ENCODE data around the gene BCAR3. TPM values are rescaled to one million over a fixed set of nuclear protein-coding genes. Genes with fewer than 3 reads are reported as not detected.

BCAR3 gene
- total and polyA plus RNA-seq, 4 donors: 12.2 to 33.3 (median 18.2) TPM

GRCh38 chr1:93625582-93626327, 55.9 kb downstream of the BCAR3 start:
- peak overlapping the region in 1 of 2 donors; percentile 56 for H3K27ac ChIP-seq (ENCODE audit: low read depth in 1 of 2, low read length in 1 of 2)

DNA sequence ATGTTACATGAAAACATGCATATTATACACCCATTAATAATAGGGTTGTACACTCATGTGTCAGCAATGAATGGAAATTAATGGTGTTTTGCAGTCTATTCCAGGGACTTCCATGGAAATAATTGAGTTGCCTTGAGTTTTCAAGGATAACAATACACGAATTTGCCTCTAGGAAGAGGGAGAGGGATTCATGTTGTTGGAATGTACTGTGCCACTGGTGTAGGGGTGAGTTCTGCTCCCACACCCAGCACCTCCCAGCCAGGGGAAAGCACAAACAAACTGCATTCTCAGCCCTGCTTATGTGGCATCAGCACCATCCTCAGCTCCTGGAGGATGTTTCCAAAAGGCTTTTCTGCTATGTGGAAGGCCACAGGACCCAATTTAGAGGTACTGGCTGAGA, 57.8 kb downstream of the BCAR3 start:
- H3K9ac ChIP-seq (ENCODE audit: insufficient read depth in 1 of 2, low read length in 2 of 2): no peak overlapping the region
- H3K27ac ChIP-seq (ENCODE audit: low read depth in 1 of 2, low read length in 1 of 2): no peak overlapping the region
- ATAC-seq (ENCODE audit: insufficient read depth, low FRiP score) (no peak), DNase-seq (no peak)
- H3K27me3 ChIP-seq (ENCODE audit: control insufficient read depth in 3 of 3, insufficient read depth in 3 of 3, low read length in 2 of 3): no peaks in the 10 kb centered on the region
- WGBS, 2 donors: 57 to 67% methylated on average over 1 of the region's 1 CpG
- TF ChIP-seq, protein P1, sequence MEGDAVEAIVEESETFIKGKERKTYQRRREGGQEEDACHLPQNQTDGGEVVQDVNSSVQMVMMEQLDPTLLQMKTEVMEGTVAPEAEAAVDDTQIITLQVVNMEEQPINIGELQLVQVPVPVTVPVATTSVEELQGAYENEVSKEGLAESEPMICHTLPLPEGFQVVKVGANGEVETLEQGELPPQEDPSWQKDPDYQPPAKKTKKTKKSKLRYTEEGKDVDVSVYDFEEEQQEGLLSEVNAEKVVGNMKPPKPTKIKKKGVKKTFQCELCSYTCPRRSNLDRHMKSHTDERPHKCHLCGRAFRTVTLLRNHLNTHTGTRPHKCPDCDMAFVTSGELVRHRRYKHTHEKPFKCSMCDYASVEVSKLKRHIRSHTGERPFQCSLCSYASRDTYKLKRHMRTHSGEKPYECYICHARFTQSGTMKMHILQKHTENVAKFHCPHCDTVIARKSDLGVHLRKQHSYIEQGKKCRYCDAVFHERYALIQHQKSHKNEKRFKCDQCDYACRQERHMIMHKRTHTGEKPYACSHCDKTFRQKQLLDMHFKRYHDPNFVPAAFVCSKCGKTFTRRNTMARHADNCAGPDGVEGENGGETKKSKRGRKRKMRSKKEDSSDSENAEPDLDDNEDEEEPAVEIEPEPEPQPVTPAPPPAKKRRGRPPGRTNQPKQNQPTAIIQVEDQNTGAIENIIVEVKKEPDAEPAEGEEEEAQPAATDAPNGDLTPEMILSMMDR (IDR thresholded peaks at IDR 0.05; ENCODE audit: control extremely low read depth, extremely low read depth): no peak
- H3K36me3 ChIP-seq (ENCODE audit: control insufficient read depth in 4 of 4, insufficient read depth in 4 of 4, low read length in 4 of 4): no peaks in the 10 kb centered on the region
- no peaks in the 10 kb centered on the region for H3K9me3 ChIP-seq (ENCODE audit: control insufficient read depth in 4 of 4, insufficient read depth in 3 of 4, low read length in 3 of 4)
- peaks cover 0 to 17% (median 8%) of the 10 kb centered on the region in 5 donors for H3K4me1 ChIP-seq (ENCODE audit: control insufficient read depth in 5 of 5, insufficient read depth in 5 of 5, low read length in 5 of 5)
- no peak overlapping the region for H3K4me3 ChIP-seq

More at GRCh38 chr1:93625582-93626327, 55.9 kb downstream of the BCAR3 start:
- H3K36me3 ChIP-seq (ENCODE audit: control insufficient read depth in 4 of 4, insufficient read depth in 4 of 4, low read length in 4 of 4): no peaks in the 10 kb centered on the region
- no peaks in the 10 kb centered on the region for H3K27me3 ChIP-seq (ENCODE audit: control insufficient read depth in 3 of 3, insufficient read depth in 3 of 3, low read length in 2 of 3)
- no peak overlapping the region for H3K9ac ChIP-seq (ENCODE audit: insufficient read depth in 1 of 2, low read length in 2 of 2)
- no peak overlapping the region for H3K4me3 ChIP-seq
- no peaks in the 10 kb centered on the region for H3K9me3 ChIP-seq (ENCODE audit: control insufficient read depth in 4 of 4, insufficient read depth in 3 of 4, low read length in 3 of 4)
- TF ChIP-seq, protein P1 (IDR thresholded peaks at IDR 0.05; ENCODE audit: control extremely low read depth, extremely low read depth): no peak
- peaks cover 3 to 17% (median 8%) of the 10 kb centered on the region in 5 donors for H3K4me1 ChIP-seq (ENCODE audit: control insufficient read depth in 5 of 5, insufficient read depth in 5 of 5, low read length in 5 of 5)
- peak; percentile 9 for ATAC-seq (ENCODE audit: insufficient read depth, low FRiP score)
- WGBS, 2 donors: 48 to 72% methylated on average over 3 of the region's 3 CpGs
- DNase-seq: peak; percentile 75 to 94 (median 90)

DNA sequence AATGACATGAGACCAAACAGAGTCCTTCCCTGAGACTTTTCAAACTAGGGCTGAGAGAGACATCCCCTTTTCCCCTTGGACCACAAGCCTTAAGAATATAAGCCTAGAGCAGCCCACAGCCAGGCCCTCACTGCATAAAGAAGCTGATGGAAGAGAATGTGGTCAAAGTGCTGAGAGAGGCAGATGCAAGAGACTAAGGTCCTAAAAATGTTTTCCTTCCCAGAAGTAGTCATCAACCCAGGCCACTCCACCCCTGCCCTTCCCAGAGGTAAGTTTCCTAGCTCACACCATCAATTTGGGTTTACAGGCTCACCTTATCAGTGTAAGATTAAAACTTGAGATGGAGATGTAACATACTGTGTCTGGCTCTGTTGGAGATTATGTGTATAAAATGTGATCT, 58.2 kb downstream of the BCAR3 start:
- TF ChIP-seq, protein P1 (IDR thresholded peaks at IDR 0.05; ENCODE audit: control extremely low read depth, extremely low read depth): no peak
- H3K36me3 ChIP-seq (ENCODE audit: control insufficient read depth in 4 of 4, insufficient read depth in 4 of 4, low read length in 4 of 4): no peaks in the 10 kb centered on the region
- no peak overlapping the region for H3K4me3 ChIP-seq
- H3K9ac ChIP-seq (ENCODE audit: insufficient read depth in 1 of 2, low read length in 2 of 2): no peak overlapping the region
- H3K4me1 ChIP-seq (ENCODE audit: control insufficient read depth in 5 of 5, insufficient read depth in 5 of 5, low read length in 5 of 5): peaks cover 0 to 17% (median 8%) of the 10 kb centered on the region in 5 donors
- no peaks in the 10 kb centered on the region for H3K9me3 ChIP-seq (ENCODE audit: control insufficient read depth in 4 of 4, insufficient read depth in 3 of 4, low read length in 3 of 4)
- no peak for DNase-seq
- no peak for ATAC-seq (ENCODE audit: insufficient read depth, low FRiP score)
- no peaks in the 10 kb centered on the region for H3K27me3 ChIP-seq (ENCODE audit: control insufficient read depth in 3 of 3, insufficient read depth in 3 of 3, low read length in 2 of 3)
- H3K27ac ChIP-seq (ENCODE audit: low read depth in 1 of 2, low read length in 1 of 2): no peak overlapping the region
